BLaER1 (cell line): ENCODE results near the gene STX18.
A peak's percentile ranks its signal among the peaks of the same experiment; 100 is the strongest.

Source experiments
- H3K27ac ChIP-seq: shearing (Covaris generic); formaldehyde crosslinking; 2 replicates; pipeline ENCODE4 v1.8.1; 2022
- H3K27me3 ChIP-seq: shearing (Covaris generic); formaldehyde crosslinking; 2 replicates; pipeline ENCODE4 v1.8.1; 2022
- H3K36me3 ChIP-seq: shearing (Covaris generic); formaldehyde crosslinking; 2 replicates; pipeline ENCODE4 v1.8.1; 2022
- H3K4me1 ChIP-seq: shearing (Covaris generic); formaldehyde crosslinking; 2 replicates; pipeline ENCODE4 v1.8.1; 2022
- H3K4me2 ChIP-seq: shearing (Covaris generic); formaldehyde crosslinking; 2 replicates; pipeline ENCODE4 v1.8.1; 2022
- H3K4me3 ChIP-seq: shearing (Covaris generic); formaldehyde crosslinking; 2 replicates; pipeline ENCODE4 v1.8.1; 2022
- H3K9ac ChIP-seq: shearing (Covaris generic); formaldehyde crosslinking; 2 replicates; pipeline ENCODE4 v1.8.1; 2022
- H3K9me3 ChIP-seq: shearing (Covaris generic); formaldehyde crosslinking; 2 replicates; pipeline ENCODE4 v1.8.1; 2022
- H4K20me1 ChIP-seq: shearing (Covaris generic); formaldehyde crosslinking; 2 replicates; pipeline ENCODE4 v1.8.1; 2022
- Cebpa-rat ChIP-seq: shearing (Covaris generic); IDR thresholded peaks from 2 replicates; pipeline ENCODE4 v1.8.1; 2022

Gene STX18

DNA sequence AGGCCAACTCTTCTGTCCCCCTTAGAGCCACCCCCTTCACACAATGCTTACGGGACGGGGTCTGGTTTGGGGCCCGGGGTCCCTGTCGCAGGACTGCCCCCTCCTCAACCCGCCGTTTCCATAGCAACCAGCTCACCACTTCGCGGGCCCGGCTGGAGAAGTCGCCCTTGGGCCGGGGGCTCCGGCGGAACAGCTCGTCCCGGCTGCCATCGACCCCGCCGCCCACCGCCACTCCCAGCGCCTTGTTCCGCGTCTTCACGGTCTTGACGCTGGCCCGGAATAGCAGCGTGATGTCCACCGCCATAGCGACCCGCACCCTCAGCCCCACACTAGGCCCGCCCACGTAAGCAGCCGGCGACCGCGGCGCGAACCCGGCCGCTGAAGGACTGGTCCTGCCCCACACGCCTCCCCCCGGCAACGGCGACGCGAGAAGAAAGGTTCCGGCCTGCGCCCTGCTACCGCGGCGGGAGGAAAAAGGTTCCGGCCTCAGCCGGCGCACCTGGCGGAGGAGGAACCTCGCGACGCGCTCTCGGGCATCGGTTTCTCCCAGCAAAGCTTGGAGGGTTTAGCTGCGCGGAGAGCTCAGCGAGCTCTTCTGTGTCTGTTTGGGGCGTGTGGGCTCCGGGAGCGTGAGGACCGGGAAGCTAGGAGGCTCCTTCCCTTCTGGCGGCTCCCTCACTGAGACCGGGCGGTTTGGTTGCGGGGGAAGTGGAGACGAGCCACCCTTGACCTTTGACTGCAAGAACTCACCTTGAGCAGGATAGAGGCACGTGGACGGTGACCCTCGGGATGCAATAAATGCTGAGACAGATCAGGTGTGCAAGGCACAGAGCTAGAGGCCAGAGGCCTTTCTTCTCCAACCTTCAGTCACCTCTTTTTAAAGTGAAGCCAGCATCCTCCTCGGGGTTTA, at the start of gene STX18:
Gene STX18 (minus strand): TSS at position 388 of the 910 bp plus-strand sequence. CDS start 84 bp downstream, at position 304.
- H3K27me3 ChIP-seq: no peaks in the 10 kb centered on the region
- no peak for TF ChIP-seq Cebpa-rat
- H3K9me3 ChIP-seq: no peaks in the 10 kb centered on the region
- peaks cover 33% of the 10 kb centered on the region for H3K4me1 ChIP-seq
- peak within 1 kb of the TSS; percentile 89 for H3K9ac ChIP-seq
- peak within 1 kb of the TSS; percentile 88 for H3K4me2 ChIP-seq
- peak within 1 kb of the TSS; percentile 84 for H3K27ac ChIP-seq
- peaks cover 26% of the 10 kb centered on the region for H3K36me3 ChIP-seq
- peak within 1 kb of the TSS; percentile 90 for H3K4me3 ChIP-seq
- H4K20me1 ChIP-seq: peaks cover 39% of the 10 kb centered on the region

GRCh38 chr4:4591071-4591470, 49.2 kb upstream of the STX18 start:
- 0 out of 2 replicates have a peak, but pooled peaks cover 5% of the 10 kb centered on the region for H4K20me1 ChIP-seq
- no peak overlapping the region for H3K4me3 ChIP-seq
- no peak for TF ChIP-seq Cebpa-rat
- no peaks in the 10 kb centered on the region for H3K27me3 ChIP-seq
- no peak overlapping the region for H3K9ac ChIP-seq
- H3K36me3 ChIP-seq: peaks cover 16% of the 10 kb centered on the region
- H3K9me3 ChIP-seq: peaks cover 31% of the 10 kb centered on the region
- H3K27ac ChIP-seq: no peak overlapping the region
- 0 out of 2 replicates have a peak, but pooled peaks cover 6% of the 10 kb centered on the region for H3K4me1 ChIP-seq
- no peak overlapping the region for H3K4me2 ChIP-seq

- Histone ChIP-seq H3K4me1 (0 out of 2 replicates have a peak, but pooled peaks cover 6% of the 10 kb centered on the region), H3K27me3 (no peaks in the 10 kb centered on the region), H3K9ac (no peak overlapping the region), H4K20me1 (0 out of 2 replicates have a peak, but pooled peaks cover 5% of the 10 kb centered on the region), H3K27ac (no peak overlapping the region), H3K4me3 (no peak overlapping the region), H3K9me3 (peaks cover 30% of the 10 kb centered on the region), H3K36me3 (peaks cover 12% of the 10 kb centered on the region), H3K4me2 (no peak overlapping the region)
- no peak for TF ChIP-seq Cebpa-rat
Observed at GRCh38 chr4:4590546-4590945, 48.7 kb upstream of the STX18 start.

DNA sequence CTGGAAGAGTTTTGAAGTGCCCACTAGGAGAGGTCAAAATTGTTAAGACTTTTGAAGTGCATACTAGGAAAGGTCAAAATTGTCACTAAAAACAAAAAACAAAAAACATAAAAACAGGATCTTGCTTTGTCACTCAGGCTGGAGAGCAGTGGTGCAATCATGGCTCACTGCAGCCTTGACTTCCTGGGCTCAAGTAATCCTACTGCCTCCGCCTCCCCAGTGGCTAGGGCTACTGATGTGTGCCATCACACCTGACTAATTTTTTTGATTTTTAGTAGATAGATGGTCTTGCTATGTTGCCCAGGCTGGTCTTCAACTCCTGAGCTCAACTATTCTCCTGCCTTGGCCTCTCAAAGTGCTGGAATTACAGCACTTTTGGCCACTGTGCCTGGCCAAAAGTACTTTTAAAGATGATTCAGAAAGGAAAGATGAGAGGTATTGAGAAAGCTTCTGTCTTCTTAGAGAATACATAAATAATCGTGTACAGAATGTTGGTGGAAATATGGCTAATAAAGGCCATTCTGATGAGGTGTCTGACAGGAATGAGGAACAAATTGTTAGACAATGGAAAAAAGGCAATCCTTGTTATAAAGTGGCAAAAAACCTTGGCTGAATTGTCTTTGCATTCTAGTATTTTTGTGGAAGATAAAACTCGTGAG, 43.3 kb upstream of the STX18 start:
- H3K4me1 ChIP-seq: no peaks in the 10 kb centered on the region
- H4K20me1 ChIP-seq: no peaks in the 10 kb centered on the region
- no peak overlapping the region for H3K4me3 ChIP-seq
- no peak for TF ChIP-seq Cebpa-rat
- peaks cover 16% of the 10 kb centered on the region for H3K9me3 ChIP-seq
- H3K36me3 ChIP-seq: peaks cover 7% of the 10 kb centered on the region; the same call in 1 of the 2 replicates
- H3K27ac ChIP-seq: no peak overlapping the region
- H3K9ac ChIP-seq: no peak overlapping the region
- no peaks in the 10 kb centered on the region for H3K27me3 ChIP-seq
- no peak overlapping the region for H3K4me2 ChIP-seq

- no peaks in the 10 kb centered on the region for H3K27me3 ChIP-seq
- no peak overlapping the region for H3K9ac ChIP-seq
- H3K4me1 ChIP-seq: no peaks in the 10 kb centered on the region
- peaks cover 16% of the 10 kb centered on the region for H3K9me3 ChIP-seq
- H3K4me2 ChIP-seq: no peak overlapping the region
- no peaks in the 10 kb centered on the region for H4K20me1 ChIP-seq
- no peak overlapping the region for H3K27ac ChIP-seq
- no peak overlapping the region for H3K4me3 ChIP-seq
- peaks cover 7% of the 10 kb centered on the region; the same call in 1 of the 2 replicates for H3K36me3 ChIP-seq
- TF ChIP-seq Cebpa-rat: no peak
Observed at GRCh38 chr4:4583606-4584005, 41.8 kb upstream of the STX18 start.

- Histone ChIP-seq H4K20me1 (no peaks in the 10 kb centered on the region), H3K36me3 (peaks cover 7% of the 10 kb centered on the region; the same call in 1 of the 2 replicates), H3K4me2 (no peak overlapping the region), H3K9me3 (peaks cover 16% of the 10 kb centered on the region), H3K4me1 (no peaks in the 10 kb centered on the region), H3K4me3 (no peak overlapping the region), H3K27me3 (no peaks in the 10 kb centered on the region), H3K9ac (no peak overlapping the region), H3K27ac (no peak overlapping the region)
- no peak for TF ChIP-seq Cebpa-rat
Observed at GRCh38 chr4:4582653-4583052, 40.8 kb upstream of the STX18 start.

DNA sequence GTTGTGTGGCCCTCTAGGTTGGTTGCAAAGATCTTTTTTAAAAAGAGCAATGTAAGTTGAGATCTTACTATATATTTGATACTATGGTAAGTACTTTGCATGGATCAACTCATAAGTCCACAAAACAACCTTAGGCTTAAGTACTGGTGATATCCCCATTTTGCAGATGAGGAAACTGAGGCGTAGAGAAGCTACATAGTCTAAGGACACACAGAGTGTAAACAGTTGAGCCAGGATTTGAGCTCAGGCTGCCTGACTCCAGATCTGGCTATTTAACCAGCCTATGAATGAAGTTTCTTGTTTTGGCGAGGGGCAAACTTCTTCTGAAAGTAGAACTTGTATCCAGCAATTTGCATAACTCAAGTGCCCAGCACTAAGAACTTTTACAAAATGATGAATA, 38.6 kb upstream of the STX18 start:
- H3K9ac ChIP-seq: no peak overlapping the region
- H3K9me3 ChIP-seq: no peaks in the 10 kb centered on the region
- H3K27me3 ChIP-seq: no peaks in the 10 kb centered on the region
- no peaks in the 10 kb centered on the region for H4K20me1 ChIP-seq
- H3K4me3 ChIP-seq: no peak overlapping the region
- no peaks in the 10 kb centered on the region for H3K36me3 ChIP-seq
- no peak overlapping the region for H3K27ac ChIP-seq
- TF ChIP-seq Cebpa-rat: no peak
- H3K4me1 ChIP-seq: no peaks in the 10 kb centered on the region
- no peak overlapping the region for H3K4me2 ChIP-seq

DNA sequence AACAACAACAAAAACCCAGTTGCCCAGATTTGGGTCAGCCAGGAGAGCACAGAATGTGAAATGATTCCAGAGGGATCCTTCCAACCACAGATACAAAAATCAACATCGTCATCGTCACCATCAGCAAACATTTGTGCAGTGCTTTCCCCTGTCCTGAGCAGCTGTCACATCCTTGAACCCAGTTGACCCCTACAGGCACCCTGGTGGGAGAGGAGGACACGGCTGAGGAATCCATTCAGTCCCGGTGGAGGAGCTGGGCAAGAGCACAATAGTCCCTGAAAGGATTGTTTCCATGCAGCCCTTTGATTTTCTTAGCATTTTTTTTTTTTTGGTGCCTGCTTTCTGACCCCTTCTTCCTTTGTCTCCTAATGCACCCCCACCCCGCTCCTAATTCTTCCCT, 37.1 kb upstream of the STX18 start:
- TF ChIP-seq Cebpa-rat: no peak
- Histone ChIP-seq H4K20me1 (no peaks in the 10 kb centered on the region), H3K27me3 (no peaks in the 10 kb centered on the region), H3K36me3 (no peaks in the 10 kb centered on the region), H3K4me2 (no peak overlapping the region), H3K9ac (no peak overlapping the region), H3K4me3 (no peak overlapping the region), H3K4me1 (peaks cover 11% of the 10 kb centered on the region), H3K9me3 (no peaks in the 10 kb centered on the region), H3K27ac (no peak overlapping the region)

DNA sequence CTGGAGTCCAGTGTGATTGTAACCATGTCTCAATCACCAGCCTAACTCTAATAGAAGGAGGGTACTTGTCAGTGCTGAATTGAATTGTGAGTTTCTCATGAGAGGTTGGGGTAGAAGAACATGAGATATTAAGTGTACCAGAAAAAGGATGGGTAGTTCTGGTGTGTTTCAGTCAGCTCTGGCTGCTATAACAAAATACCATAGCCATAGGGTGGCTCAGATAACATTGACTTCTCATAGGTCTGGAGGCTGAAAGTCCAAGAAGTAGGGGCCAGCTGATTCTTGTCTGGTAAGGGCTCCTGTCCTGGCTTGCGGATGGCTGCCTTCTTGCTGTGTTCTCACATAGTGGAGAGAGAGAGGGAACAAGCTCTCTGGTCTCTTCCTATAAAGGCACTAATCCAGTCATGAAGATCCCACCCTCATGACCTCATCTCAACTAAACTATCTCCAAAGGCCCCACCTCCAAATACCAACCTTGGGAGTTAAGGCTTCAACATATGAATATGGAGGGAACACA, 35.6 kb upstream of the STX18 start:
- H3K4me3 ChIP-seq: no peak overlapping the region
- no peak overlapping the region for H3K9ac ChIP-seq
- H3K36me3 ChIP-seq: no peaks in the 10 kb centered on the region
- H3K27me3 ChIP-seq: no peaks in the 10 kb centered on the region
- H3K4me2 ChIP-seq: no peak overlapping the region
- no peak overlapping the region for H3K27ac ChIP-seq
- no peaks in the 10 kb centered on the region for H4K20me1 ChIP-seq
- no peaks in the 10 kb centered on the region for H3K9me3 ChIP-seq
- no peak for TF ChIP-seq Cebpa-rat
- peaks cover 11% of the 10 kb centered on the region for H3K4me1 ChIP-seq
